Peyer's patch (tissue), 4 donors: ENCODE results near the gene VN1R5. TPM values are rescaled to one million over a fixed set of nuclear protein-coding genes. Genes with fewer than 3 reads are reported as not detected.

ENCODE experiments used
- DNase-seq, 3 donors: peaks; one replicate each; pipeline ENCODE4 v3.0.0-alpha.2; 2017 to 2019
- H3K27ac ChIP-seq, 4 donors: fragments of 200-600 bp; sonication (generic); one replicate each; pipeline ENCODE4 v1.5.1; 2016 to 2019
- H3K27me3 ChIP-seq, 2 donors: fragments of 200-600 bp; sonication (generic); one replicate each; pipeline ENCODE4 v1.5.1; 2019
- H3K36me3 ChIP-seq, 3 donors: fragments of 200-600 bp; sonication (generic); one replicate each; pipeline ENCODE4 v1.5.1; 2016 to 2019
- H3K4me1 ChIP-seq, 4 donors: fragments of 200-600 bp; sonication (generic); one replicate each; pipeline ENCODE4 v1.5.1; 2016 to 2019
- H3K4me3 ChIP-seq, 4 donors: fragments of 200-600 bp; sonication (generic); 1 replicate in 3 of 4; 2 replicates in 1 of 4; pipeline ENCODE4 v1.5.1; 2016 to 2019; ENCODE audit warnings: mild to moderate bottlenecking in 1 of 4
- H3K9me3 ChIP-seq, 4 donors: fragments of 200-600 bp; sonication (generic); one replicate each; pipeline ENCODE4 v1.5.1; 2016 to 2019; ENCODE audit warnings: mild to moderate bottlenecking in 1 of 4
- POLR2A ChIP-seq, 2 donors: fragments of 450-650 bp; IDR thresholded peaks; one replicate each; pipeline ENCODE4 v1.5.1; 2017; ENCODE audit warnings: antibody characterized with exemption in 2 of 2, mild to moderate bottlenecking in 2 of 2, moderate library complexity in 2 of 2
- total RNA-seq, 4 donors: library from RNA; depleted of rRNA; stranded (reverse); fragments of >200 nt; gene quantifications; one replicate each; pipeline ENCODE4 v1.1.0, GENCODE V29; 2016
- TF ChIP-seq, protein P1 (sequence below), 6 experiments: fragments of 450-650 bp in 4 of 6; fragments of 200-600 bp in 2 of 6; sonication (generic) in 1 of 6; IDR thresholded peaks; one replicate each; pipeline ENCODE4 v1.5.1; 2017 to 2019; ENCODE audit warnings: antibody characterized with exemption in 6 of 6, mild to moderate bottlenecking in 3 of 6, moderate library complexity in 1 of 6

The VN1R5 gene
- total RNA-seq, 4 donors from 2014 or later, result not detected

GRCh38 chr1:247274605-247275256 lies 18.9 kb downstream of the VN1R5 start:
- Histone ChIP-seq H3K9me3 (peaks cover 0 to 4% (median 0%) of the 10 kb centered on the region in 4 donors), H3K36me3 (no peaks in the 10 kb centered on the region), H3K4me1 (no peaks in the 10 kb centered on the region), H3K27ac (no peak overlapping the region), H3K27me3 (no peaks in the 10 kb centered on the region), H3K4me3 (no peak overlapping the region)
- DNase-seq, result no peak
- TF ChIP-seq, protein P1, sequence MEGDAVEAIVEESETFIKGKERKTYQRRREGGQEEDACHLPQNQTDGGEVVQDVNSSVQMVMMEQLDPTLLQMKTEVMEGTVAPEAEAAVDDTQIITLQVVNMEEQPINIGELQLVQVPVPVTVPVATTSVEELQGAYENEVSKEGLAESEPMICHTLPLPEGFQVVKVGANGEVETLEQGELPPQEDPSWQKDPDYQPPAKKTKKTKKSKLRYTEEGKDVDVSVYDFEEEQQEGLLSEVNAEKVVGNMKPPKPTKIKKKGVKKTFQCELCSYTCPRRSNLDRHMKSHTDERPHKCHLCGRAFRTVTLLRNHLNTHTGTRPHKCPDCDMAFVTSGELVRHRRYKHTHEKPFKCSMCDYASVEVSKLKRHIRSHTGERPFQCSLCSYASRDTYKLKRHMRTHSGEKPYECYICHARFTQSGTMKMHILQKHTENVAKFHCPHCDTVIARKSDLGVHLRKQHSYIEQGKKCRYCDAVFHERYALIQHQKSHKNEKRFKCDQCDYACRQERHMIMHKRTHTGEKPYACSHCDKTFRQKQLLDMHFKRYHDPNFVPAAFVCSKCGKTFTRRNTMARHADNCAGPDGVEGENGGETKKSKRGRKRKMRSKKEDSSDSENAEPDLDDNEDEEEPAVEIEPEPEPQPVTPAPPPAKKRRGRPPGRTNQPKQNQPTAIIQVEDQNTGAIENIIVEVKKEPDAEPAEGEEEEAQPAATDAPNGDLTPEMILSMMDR (IDR thresholded peaks at IDR 0.05), result no peak
- TF ChIP-seq POLR2A (IDR thresholded peaks at IDR 0.05), result no peak

DNA sequence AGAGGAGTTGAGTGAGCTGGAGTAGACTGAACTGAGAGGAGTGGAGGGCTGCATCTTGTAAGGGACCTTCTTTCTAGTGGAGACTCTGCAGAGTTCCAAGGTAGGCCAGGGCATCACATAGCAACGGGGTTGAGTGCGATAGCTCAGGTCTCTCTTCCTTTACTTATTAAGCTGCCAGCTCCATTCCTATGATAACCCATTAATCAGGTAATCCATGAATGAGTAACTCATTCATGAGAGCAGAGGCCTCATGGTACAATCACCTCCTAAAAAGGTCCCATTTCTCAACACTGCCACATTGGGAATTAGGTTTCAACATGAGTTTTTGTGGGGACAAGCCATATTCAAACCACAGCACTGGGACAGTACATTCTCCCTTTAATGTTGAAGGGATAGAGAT lies 21.3 kb downstream of the VN1R5 start:
- Histone ChIP-seq H3K4me1 (no peaks in the 10 kb centered on the region), H3K9me3 (peaks cover 0 to 4% (median 0%) of the 10 kb centered on the region in 4 donors), H3K36me3 (no peaks in the 10 kb centered on the region), H3K27me3 (no peaks in the 10 kb centered on the region), H3K27ac (no peak overlapping the region), H3K4me3 (no peak overlapping the region)
- TF ChIP-seq, protein P1 (IDR thresholded peaks at IDR 0.05), result no peak
- no peak for TF ChIP-seq POLR2A (IDR thresholded peaks at IDR 0.05)
- no peak for DNase-seq

DNA sequence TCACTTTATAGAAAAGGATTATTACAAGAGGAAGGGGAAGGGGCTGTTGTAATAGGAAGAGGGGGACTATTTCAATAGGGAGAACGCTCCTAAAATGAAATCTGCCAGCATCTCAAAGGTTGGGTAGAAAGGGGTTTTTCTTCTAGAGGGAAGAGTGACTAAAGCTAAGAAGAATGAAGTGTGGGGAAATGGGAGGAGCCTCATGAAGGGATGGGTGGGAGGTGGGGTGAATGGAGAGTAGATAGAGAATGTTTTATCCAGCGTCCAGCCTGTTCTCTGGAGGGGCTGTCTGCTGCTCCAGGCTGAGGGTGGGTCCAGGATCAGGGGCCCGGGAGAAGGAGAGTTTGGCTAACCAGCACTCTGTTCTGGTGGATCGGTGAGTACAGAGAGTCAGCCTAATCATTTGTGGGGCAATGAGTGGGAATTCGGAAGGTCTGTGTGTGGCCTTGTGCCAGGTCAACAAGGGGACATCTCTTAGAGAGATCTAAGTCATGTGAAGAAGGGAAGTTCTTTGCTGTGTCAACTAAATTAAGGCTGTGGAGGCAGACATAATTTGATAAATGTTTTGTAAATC lies 25.2 kb downstream of the VN1R5 start:
- Histone ChIP-seq H3K27me3 (no peaks in the 10 kb centered on the region), H3K4me3 (no peak overlapping the region), H3K36me3 (no peaks in the 10 kb centered on the region), H3K27ac (no peak overlapping the region), H3K4me1 (no peaks in the 10 kb centered on the region), H3K9me3 (no peaks in the 10 kb centered on the region)
- TF ChIP-seq, protein P1 (IDR thresholded peaks at IDR 0.05), result no peak
- TF ChIP-seq POLR2A (IDR thresholded peaks at IDR 0.05), result no peak
- no peak for DNase-seq

GRCh38 chr1:247286134-247286670 lies 30.3 kb downstream of the VN1R5 start:
- no peak for DNase-seq
- H3K9me3 ChIP-seq, result no peaks in the 10 kb centered on the region
- TF ChIP-seq, protein P1 (IDR thresholded peaks at IDR 0.05), result no peak
- no peak for TF ChIP-seq POLR2A (IDR thresholded peaks at IDR 0.05)
- no peaks in the 10 kb centered on the region for H3K4me1 ChIP-seq
- H3K4me3 ChIP-seq, result no peak overlapping the region
- H3K27ac ChIP-seq, result no peak overlapping the region
- H3K27me3 ChIP-seq, result no peaks in the 10 kb centered on the region
- no peaks in the 10 kb centered on the region for H3K36me3 ChIP-seq

GRCh38 chr1:247287460-247287859 lies 31.6 kb downstream of the VN1R5 start:
- DNase-seq, result no peak
- no peaks in the 10 kb centered on the region for H3K4me1 ChIP-seq
- no peaks in the 10 kb centered on the region for H3K27me3 ChIP-seq
- no peak overlapping the region for H3K27ac ChIP-seq
- H3K36me3 ChIP-seq, result no peaks in the 10 kb centered on the region
- H3K9me3 ChIP-seq, result no peaks in the 10 kb centered on the region
- TF ChIP-seq, protein P1 (IDR thresholded peaks at IDR 0.05), result no peak
- TF ChIP-seq POLR2A (IDR thresholded peaks at IDR 0.05), result no peak
- H3K4me3 ChIP-seq, result no peak overlapping the region
